Neural cell (in vitro differentiated cells): ENCODE data around the gene CPXM2. TPM values are rescaled to one million over a fixed set of nuclear protein-coding genes. Genes with fewer than 3 reads are reported as not detected.

Source experiments
- H2AFZ ChIP-seq: fragments of 200-600, 300-800 bp; sonication (generic), shearing (Covaris generic); 2 replicates; pipeline ENCODE4 v1.6.0; 2014; ENCODE audit warnings: low read depth, mild to moderate bottlenecking, antibody characterized with exemption, low read length, moderate library complexity
- H3F3A ChIP-seq: fragments of 200-600 bp; shearing (Covaris generic); 2 replicates; pipeline ENCODE4 v1.6.1; 2016; ENCODE audit warnings: mild to moderate bottlenecking, moderate library complexity, mixed read lengths, antibody characterized with exemption, low read length; ENCODE audit not compliant: insufficient read depth, poor library complexity, severe bottlenecking
- H3K27ac ChIP-seq: fragments of 200-600, 300-800 bp; sonication (generic), shearing (Covaris generic); 2 replicates; pipeline ENCODE4 v1.5.1; 2014; ENCODE audit warnings: mild to moderate bottlenecking, low read length, moderate library complexity
- H3K27me3 ChIP-seq: fragments of 300-800, 200-600 bp; sonication (generic), shearing (Covaris generic); 2 replicates; pipeline ENCODE4 v1.6.0; 2014; ENCODE audit warnings: mild to moderate bottlenecking, low read depth, low read length, moderate library complexity; ENCODE audit not compliant: insufficient read depth
- H3K36me3 ChIP-seq: fragments of 300-800, 200-600 bp; sonication (generic), shearing (Covaris generic); 2 replicates; pipeline ENCODE4 v1.5.1; 2014; ENCODE audit warnings: mild to moderate bottlenecking, antibody characterized with exemption, low read length, moderate library complexity; ENCODE audit not compliant: insufficient read depth
- H3K4me2 ChIP-seq: fragments of 300-800, 200-600 bp; sonication (generic), shearing (Covaris generic); 2 replicates; pipeline ENCODE4 v1.6.0; 2014; ENCODE audit warnings: mild to moderate bottlenecking, low read length
- H3K4me3 ChIP-seq: fragments of 300-800, 200-600 bp; sonication (generic), shearing (Covaris generic); 2 replicates; pipeline ENCODE4 v1.5.1; 2014; ENCODE audit warnings: mild to moderate bottlenecking, low read length, moderate library complexity
- H3K79me2 ChIP-seq: fragments of 200-600 bp; shearing (Covaris generic); replicated peaks from 2 replicates; pipeline ENCODE4 v1.6.0; 2014; ENCODE audit warnings: mild to moderate bottlenecking, low read length, moderate library complexity; ENCODE audit not compliant: insufficient read depth
- H3K9ac ChIP-seq: fragments of 300-800, 200-600 bp; sonication (generic), shearing (Covaris generic); 2 replicates; pipeline ENCODE4 v1.6.1; 2016; ENCODE audit warnings: mild to moderate bottlenecking, low read length, mixed read lengths
- H3K9me2 ChIP-seq: fragments of 200-600 bp; shearing (Covaris generic); 2 replicates; pipeline ENCODE4 v1.6.1; 2016; ENCODE audit warnings: mild to moderate bottlenecking, low read length, mixed read lengths; ENCODE audit not compliant: insufficient read depth
- H3K9me3 ChIP-seq: fragments of 200-600, 300-800 bp; sonication (generic), shearing (Covaris generic); 2 replicates; pipeline ENCODE4 v1.6.1; 2016; ENCODE audit warnings: mild to moderate bottlenecking, mixed run types, low read length, moderate library complexity, mixed read lengths
- H4K20me1 ChIP-seq: fragments of 200-600 bp; shearing (Covaris generic); 2 replicates; pipeline ENCODE4 v1.6.1; 2016; ENCODE audit warnings: mild to moderate bottlenecking, mixed run types; ENCODE audit not compliant: insufficient read depth
- CTCF ChIP-seq: fragments of 450-650 bp; IDR thresholded peaks from 2 replicates; pipeline ENCODE4 v1.5.1; 2014; ENCODE audit warnings: antibody characterized with exemption, mild to moderate bottlenecking, moderate library complexity; ENCODE audit not compliant: poor library complexity, severe bottlenecking
- EP300 ChIP-seq: fragments of 450-650 bp; conservative IDR thresholded peaks from 2 replicates; pipeline ENCODE4 v1.6.1; 2014; ENCODE audit warnings: antibody characterized with exemption, mild to moderate bottlenecking, moderate library complexity; ENCODE audit not compliant: poor library complexity, severe bottlenecking
- EZH2 ChIP-seq: fragments of 200-600, 300-800 bp; shearing (Covaris generic), sonication (generic); IDR thresholded peaks from 2 replicates; pipeline ENCODE4 v1.6.1; 2014; ENCODE audit warnings: antibody characterized with exemption, low read length, borderline replicate concordance, mild to moderate bottlenecking; ENCODE audit not compliant: insufficient read depth, poor library complexity, severe bottlenecking
- MXI1 ChIP-seq: fragments of 450-650 bp; conservative IDR thresholded peaks from 2 replicates; pipeline ENCODE4 v1.6.1; 2014; ENCODE audit warnings: antibody characterized with exemption, mild to moderate bottlenecking; ENCODE audit not compliant: poor library complexity, severe bottlenecking
- POLR2AphosphoS5 ChIP-seq: IDR thresholded peaks from 2 replicates; pipeline ENCODE4 v1.6.1; 2012
- RAD21 ChIP-seq: fragments of 450-650 bp; conservative IDR thresholded peaks from 2 replicates; pipeline ENCODE4 v1.6.1; 2014; ENCODE audit warnings: antibody characterized with exemption, mild to moderate bottlenecking, moderate library complexity
- REST ChIP-seq: IDR thresholded peaks from 2 replicates; pipeline ENCODE4 v1.6.1; 2012; ENCODE audit warnings: borderline replicate concordance
- SMC3 ChIP-seq: fragments of 450-650 bp; conservative IDR thresholded peaks from 2 replicates; pipeline ENCODE4 v1.6.1; 2014; ENCODE audit warnings: antibody characterized with exemption, mild to moderate bottlenecking, moderate library complexity; ENCODE audit not compliant: poor library complexity
- TAF1 ChIP-seq: IDR thresholded peaks from 2 replicates; pipeline ENCODE4 v1.6.1; 2012; ENCODE audit warnings: low read depth
- polyA plus RNA-seq: library from polyadenylated mRNA; depleted of rRNA; stranded (reverse); fragments of >200 nt; gene quantifications from 2 replicates; pipeline ENCODE4 v1.2.3, GENCODE V29; 2014

The CPXM2 gene
- polyA plus RNA-seq, 1 donor from 2014 or later, result not detected

DNA sequence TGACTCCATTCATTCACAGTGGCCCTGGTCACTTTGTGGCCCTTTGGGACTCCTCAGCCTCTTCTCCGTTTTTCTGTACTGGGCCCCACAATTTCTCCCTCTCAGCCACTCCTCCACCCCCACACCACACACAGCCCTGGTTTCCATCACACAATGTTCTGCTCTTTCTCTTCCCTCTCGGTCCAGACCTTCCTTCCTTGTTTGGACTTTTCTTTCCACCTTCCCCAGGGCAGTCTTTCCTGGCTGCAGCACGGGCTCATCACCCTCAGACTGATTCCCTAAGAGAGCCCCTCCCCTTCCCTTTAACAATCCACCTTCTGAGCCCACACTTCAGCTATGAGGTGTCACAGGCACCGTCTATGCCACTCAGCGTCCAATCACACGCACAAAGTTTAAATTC is 25.7 kb downstream of the CPXM2 start:
- H3K9me2 ChIP-seq, result no peaks in the 10 kb centered on the region
- H3K27ac ChIP-seq, result no peak overlapping the region
- no peak overlapping the region for H2AFZ ChIP-seq
- H4K20me1 ChIP-seq, result no peaks in the 10 kb centered on the region
- no peaks in the 10 kb centered on the region for H3F3A ChIP-seq
- H3K4me2 ChIP-seq, result no peak overlapping the region
- no peaks in the 10 kb centered on the region for H3K79me2 ChIP-seq
- no peak overlapping the region for H3K4me3 ChIP-seq
- H3K27me3 ChIP-seq, result no peaks in the 10 kb centered on the region
- no peaks in the 10 kb centered on the region for H3K36me3 ChIP-seq
- no peaks in the 10 kb centered on the region for H3K9me3 ChIP-seq
- TF ChIP-seq CTCF (no peak), SMC3 (no peak), POLR2AphosphoS5 (no peak), EP300 (no peak), RAD21 (no peak), MXI1 (no peak), EZH2 (no peak), REST (no peak), TAF1 (no peak)
- H3K9ac ChIP-seq, result no peak overlapping the region

DNA sequence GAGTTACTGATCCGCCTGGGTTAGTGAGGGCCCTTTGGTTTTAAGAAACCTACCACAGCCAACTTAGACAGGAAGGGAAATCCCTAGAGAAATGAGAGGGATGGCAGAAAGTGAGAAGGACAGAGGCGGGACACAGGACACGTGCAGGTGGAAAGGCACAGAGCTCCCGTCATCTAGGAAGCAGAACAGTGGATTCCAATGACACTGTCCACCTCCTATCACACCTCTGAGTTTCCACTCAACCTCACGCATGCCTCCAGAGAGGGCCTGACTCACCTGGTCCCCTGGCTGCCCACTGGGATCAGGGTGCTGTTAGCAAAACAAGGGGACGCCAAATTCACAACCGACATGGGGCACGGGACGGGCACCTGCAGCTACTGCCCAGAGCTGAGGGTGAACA is 26.3 kb downstream of the CPXM2 start:
- Histone ChIP-seq H3K9me3 (no peaks in the 10 kb centered on the region), H3K4me2 (no peak overlapping the region), H3K36me3 (no peaks in the 10 kb centered on the region), H3K79me2 (no peaks in the 10 kb centered on the region), H3K27me3 (no peaks in the 10 kb centered on the region), H2AFZ (no peak overlapping the region), H3F3A (no peaks in the 10 kb centered on the region), H3K4me3 (no peak overlapping the region), H3K27ac (no peak overlapping the region), H3K9ac (no peak overlapping the region), H3K9me2 (no peaks in the 10 kb centered on the region), H4K20me1 (no peaks in the 10 kb centered on the region)
- TF ChIP-seq EP300, result no peak
- no peak for TF ChIP-seq EZH2
- TF ChIP-seq SMC3, result no peak
- no peak for TF ChIP-seq CTCF
- TF ChIP-seq POLR2AphosphoS5, result no peak
- no peak for TF ChIP-seq MXI1
- TF ChIP-seq REST, result no peak
- no peak for TF ChIP-seq RAD21
- no peak for TF ChIP-seq TAF1
